HuH-7.5 (cell line): ENCODE results near the gene NRCAM.

Source experiments
- DNase-seq: peaks from one replicate; pipeline ENCODE4 v3.0.0; 2011; ENCODE audit warnings: low spot score

Gene NRCAM

GRCh38 chr7:108156897-108157605, 299.2 kb downstream of the NRCAM start:
- DNase-seq = no peak

GRCh38 chr7:108152198-108152597, 304.0 kb downstream of the NRCAM start:
- no peak for DNase-seq

GRCh38 chr7:108149908-108150307, 306.3 kb downstream of the NRCAM start:
- no peak for DNase-seq

- no peak for DNase-seq
Measured at GRCh38 chr7:108149119-108149518, 307.1 kb downstream of the NRCAM start.

GRCh38 chr7:108147031-108147563, 309.1 kb downstream of the NRCAM start:
- no peak for DNase-seq

- DNase-seq = peak; percentile 19
Measured at GRCh38 chr7:108146070-108146842, 310.0 kb downstream of the NRCAM start.

GRCh38 chr7:108145401-108145800, 310.8 kb downstream of the NRCAM start:
- no peak for DNase-seq

- DNase-seq = no peak
Measured at GRCh38 chr7:108144931-108145330, 311.3 kb downstream of the NRCAM start.

GRCh38 chr7:108143658-108144420, 312.4 kb downstream of the NRCAM start:
- no peak for DNase-seq

GRCh38 chr7:108142675-108143259, 313.5 kb downstream of the NRCAM start:
- no peak for DNase-seq

GRCh38 chr7:108142180-108142579, 314.1 kb downstream of the NRCAM start:
- DNase-seq = no peak

- DNase-seq = no peak
Measured at GRCh38 chr7:108140671-108141070, 315.6 kb downstream of the NRCAM start.

- no peak for DNase-seq
Measured at GRCh38 chr7:108138911-108139310, 317.3 kb downstream of the NRCAM start.

GRCh38 chr7:108137993-108138392, 318.2 kb downstream of the NRCAM start:
- DNase-seq = no peak

- DNase-seq = no peak
Measured at GRCh38 chr7:108137040-108137439, 319.2 kb downstream of the NRCAM start.

GRCh38 chr7:108136191-108136688, 320.0 kb downstream of the NRCAM start:
- DNase-seq = no peak

GRCh38 chr7:108135446-108136190, 320.6 kb downstream of the NRCAM start:
- no peak for DNase-seq

GRCh38 chr7:108134486-108134885, 321.8 kb downstream of the NRCAM start:
- no peak for DNase-seq

GRCh38 chr7:108132551-108133265, 323.5 kb downstream of the NRCAM start:
- DNase-seq = no peak

GRCh38 chr7:108130261-108130660, 326.0 kb downstream of the NRCAM start, which contains the start of gene LAMB4:
Gene LAMB4 (minus strand): TSS chr7:108130361. CDS start chr7:108123164, 7,197 bp downstream.
- no peak for DNase-seq
